Cardiac fibroblast (primary cell): ENCODE data around the gene UBA6.
"Not testable (repeated sequence)": the region's sequence is repeated elsewhere in the genome, so short reads cannot be mapped to it uniquely, and the experiment has no call there.

Experiments
- DNase-seq, 2 donors: peaks; one replicate each; pipeline versions ENCODE4 v3.0.0 to v3.0.0-alpha.2; 2010; ENCODE audit warnings: low read depth in 2 of 2
- H3K4me3 ChIP-seq, 2 donors: replicated peaks in 1 of 2; 1 replicate in 1 of 2; 2 replicates in 1 of 2; pipeline ENCODE4 v1.5.1; 2011; ENCODE audit warnings: low read depth in 2 of 2, low read length in 2 of 2, mild to moderate bottlenecking in 2 of 2, moderate library complexity in 1 of 2
- TF ChIP-seq, protein P1 (sequence below): IDR thresholded peaks from one replicate; pipeline ENCODE4 v1.5.1; 2011; ENCODE audit warnings: low read depth, mild to moderate bottlenecking, low read length, inconsistent platforms

Gene UBA6

GRCh38 chr4:67651536-67651935 is 49.4 kb downstream of the UBA6 start:
- DNase-seq, result peak; percentile 27 to 36
- TF ChIP-seq, protein P1, sequence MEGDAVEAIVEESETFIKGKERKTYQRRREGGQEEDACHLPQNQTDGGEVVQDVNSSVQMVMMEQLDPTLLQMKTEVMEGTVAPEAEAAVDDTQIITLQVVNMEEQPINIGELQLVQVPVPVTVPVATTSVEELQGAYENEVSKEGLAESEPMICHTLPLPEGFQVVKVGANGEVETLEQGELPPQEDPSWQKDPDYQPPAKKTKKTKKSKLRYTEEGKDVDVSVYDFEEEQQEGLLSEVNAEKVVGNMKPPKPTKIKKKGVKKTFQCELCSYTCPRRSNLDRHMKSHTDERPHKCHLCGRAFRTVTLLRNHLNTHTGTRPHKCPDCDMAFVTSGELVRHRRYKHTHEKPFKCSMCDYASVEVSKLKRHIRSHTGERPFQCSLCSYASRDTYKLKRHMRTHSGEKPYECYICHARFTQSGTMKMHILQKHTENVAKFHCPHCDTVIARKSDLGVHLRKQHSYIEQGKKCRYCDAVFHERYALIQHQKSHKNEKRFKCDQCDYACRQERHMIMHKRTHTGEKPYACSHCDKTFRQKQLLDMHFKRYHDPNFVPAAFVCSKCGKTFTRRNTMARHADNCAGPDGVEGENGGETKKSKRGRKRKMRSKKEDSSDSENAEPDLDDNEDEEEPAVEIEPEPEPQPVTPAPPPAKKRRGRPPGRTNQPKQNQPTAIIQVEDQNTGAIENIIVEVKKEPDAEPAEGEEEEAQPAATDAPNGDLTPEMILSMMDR, result no peak
- no peak overlapping the region for H3K4me3 ChIP-seq

DNA sequence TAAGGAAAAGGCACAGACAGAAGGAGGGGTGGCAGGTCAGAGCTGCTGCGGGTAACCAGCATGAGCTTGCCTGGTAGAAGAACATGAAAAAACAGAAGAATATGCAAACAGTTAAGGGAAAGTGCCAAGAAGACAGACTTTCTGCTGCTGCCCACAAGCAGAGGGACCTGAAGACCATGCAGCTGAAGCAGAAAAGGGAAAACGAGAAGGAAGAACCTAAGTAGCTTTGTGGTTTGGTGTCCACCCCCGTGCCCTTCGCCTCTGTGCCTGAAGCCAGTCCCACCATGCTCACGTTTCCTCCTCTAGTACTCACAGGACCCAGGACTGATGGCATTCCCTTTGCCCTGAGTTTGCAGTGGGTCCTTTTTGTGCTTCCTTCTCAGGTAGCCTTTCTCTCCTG is 62.8 kb downstream of the UBA6 start:
- H3K4me3 ChIP-seq, result no peak overlapping the region
- DNase-seq, result no peak
- TF ChIP-seq, protein P1, result no peak

GRCh38 chr4:67636978-67637377 is 64.0 kb downstream of the UBA6 start:
- not testable (repeated sequence) for DNase-seq, H3K4me3 ChIP-seq

- TF ChIP-seq, protein P1, result no peak
- no peak for DNase-seq
- H3K4me3 ChIP-seq, result no peak overlapping the region
These were observed 65.6 kb downstream of the UBA6 start for GRCh38 chr4:67635331-67635730.

- H3K4me3 ChIP-seq, result no peak overlapping the region
- DNase-seq, result no peak
- TF ChIP-seq, protein P1, result no peak
These were observed 66.2 kb downstream of the UBA6 start for GRCh38 chr4:67634741-67635140.

DNA sequence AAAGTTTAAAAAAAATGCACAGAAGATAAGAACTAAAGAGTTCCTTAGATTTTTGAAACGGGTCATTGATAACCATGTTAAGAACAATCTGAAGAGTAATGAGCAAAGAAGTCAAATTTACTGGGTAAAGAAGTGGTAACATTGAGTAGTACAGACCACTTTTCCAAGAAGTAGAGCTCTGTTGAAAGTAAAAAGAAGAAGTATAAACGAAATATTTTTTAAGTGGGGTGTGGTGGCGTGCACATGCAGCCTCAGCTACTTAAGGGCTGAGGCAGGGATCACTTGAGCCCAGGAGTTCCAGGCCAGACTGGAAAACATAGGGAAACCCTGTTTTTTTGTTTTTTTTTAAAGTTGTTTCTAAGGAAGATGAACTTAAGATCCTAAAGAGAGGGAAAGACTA is 68.5 kb downstream of the UBA6 start:
- no peak overlapping the region for H3K4me3 ChIP-seq
- TF ChIP-seq, protein P1, result no peak
- DNase-seq, result no peak

DNA sequence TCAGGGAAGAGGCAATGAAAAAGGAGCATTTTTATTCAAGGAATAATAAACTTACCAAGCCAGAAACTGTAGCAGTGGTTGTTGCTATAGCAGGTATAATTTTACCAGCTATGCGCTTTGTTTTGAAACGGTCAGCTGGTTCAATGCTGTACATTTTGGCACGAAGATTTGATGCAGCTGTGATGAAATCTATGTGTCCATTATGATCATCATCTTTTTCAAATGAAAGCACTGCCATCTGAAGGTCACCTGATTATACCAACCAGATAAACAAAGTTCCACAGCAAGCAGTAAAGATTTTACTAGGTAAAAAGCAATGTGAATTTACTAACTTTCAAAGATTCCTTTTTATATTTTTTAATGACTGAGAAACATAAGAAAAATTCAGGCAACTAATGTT is 76.0 kb downstream of the UBA6 start:
- no peak for DNase-seq
- H3K4me3 ChIP-seq, result no peak overlapping the region
- TF ChIP-seq, protein P1, result no peak
